ENCODE results near the gene RNF111. TPM values are rescaled to one million over a fixed set of nuclear protein-coding genes. Genes with fewer than 3 reads are reported as not detected.

Gene RNF111
- total RNA-seq (2011; cell fraction: chromatin; rRNA removed; ENCODE audit: low replicate concordance), result 50.0 and 114 TPM in 2 replicates
- 27.3 and 36.6 TPM in 2 replicates for total RNA-seq (2011; cell fraction: nucleolus; rRNA removed)
- total RNA-seq (2011; cell fraction: nucleoplasm; rRNA removed), result 42.4 and 45.5 TPM in 2 replicates
- total RNA-seq (2014; rRNA removed), result 9.5 and 14.0 TPM in 2 replicates
- total RNA-seq (2014; rRNA removed; fragmentation: Illumina TruSeq; extraction: Trizol), result 14.4 and 20.6 TPM in 2 replicates
- 15.8 and 18.7 TPM in 2 replicates for total RNA-seq (2015; rRNA removed; fragmentation: Illumina TruSeq; extraction: Trizol)
- total RNA-seq (2021), result 21.4 and 26.0 TPM in 2 replicates
- 22.8 and 32.9 TPM in 2 replicates for polyA plus RNA-seq (2011; rRNA removed)
- 17.7 and 22.8 TPM in 2 replicates for polyA plus RNA-seq (2011; cell fraction: cytosol; rRNA removed)
- polyA plus RNA-seq (2011; cell fraction: nucleus; rRNA removed), result 44.1 and 50.0 TPM in 2 replicates
- polyA plus RNA-seq (2012), result 13.6 and 17.5 TPM in 2 replicates
- 14.5 and 15.2 TPM in 2 replicates for polyA plus RNA-seq (2014; fragmentation: Illumina TruSeq; extraction: Trizol)
- polyA plus RNA-seq (2014; fragmentation: Nextera tagmentation; extraction: Ambion mirVana), result 1 to 10 TPM; 7.9 to 8.5 TPM
- 9.4 and 11.2 TPM in 2 replicates for polyA plus RNA-seq (2014; rRNA removed)
- 66.5 and 82.2 TPM in 2 replicates for polyA minus RNA-seq (2011; rRNA and poly(A)+ RNA removed)
- polyA minus RNA-seq (2011; cell fraction: cytosol; rRNA and poly(A)+ RNA removed), result 27.5 and 33.1 TPM in 2 replicates
- polyA minus RNA-seq (2011; cell fraction: nucleus; rRNA and poly(A)+ RNA removed), result 43.5 and 49.8 TPM in 2 replicates
- percentile 82 among the genes with signal in this experiment for Bru-seq, nascent RNA
- percentile 86 among the genes with signal in this experiment for BruChase-seq, experiment 1, labeled RNA remaining after a 2-hour chase
- percentile 84 among the genes with signal in this experiment for BruChase-seq, experiment 2, labeled RNA remaining after a 6-hour chase
- long read RNA-seq, experiment 1, partial matches to known transcripts, result 14 of 34 reads
- long read RNA-seq, experiment 1, other reads (novel, unspliced or antisense), result 20 of 34 reads
- long read RNA-seq, experiment 2, partial matches to known transcripts, result 7 of 9 reads
- long read RNA-seq, experiment 2, other reads (novel, unspliced or antisense), result 2 of 9 reads
- long read RNA-seq, experiment 3, partial matches to known transcripts, result 1 of 1 reads
- long read RNA-seq, experiment 3, other reads (novel, unspliced or antisense), result 0 of 1 reads

- POLR2A ChIA-PET, result interaction anchor here (0.7 to 1.4 kb wide), 4 partner anchors 9 to 1031 kb away, joined by 3 to 6 read pairs (median 4); no protein-coding TSS in a partner anchor
- FAIRE-seq (peak; percentile 96), ATAC-seq (peak; percentile 88), DNase-seq (ENCODE audit: extremely low read depth in 1 of 4, low spot score in 3 of 4) (peak; percentile 84 to 97 (median 88))
- in situ Hi-C loops (cut with MboI), result no loop called here
- Histone ChIP-seq H3K9me1 (ENCODE audit: control insufficient read depth, insufficient read depth, low read length) (no peaks in the 10 kb centered on the region), H3K4me3 (peak within 1 kb of the TSS; percentile 96), H3K27ac (ENCODE audit: extremely low read depth, low read depth, low read length) (peak within 1 kb of the TSS; percentile 97), H3K4me1 (replicated peaks in 1 of 2; ENCODE audit: control insufficient read depth in 2 of 2, insufficient read depth in 2 of 2, low read length in 2 of 2) (peaks cover 3 to 7% of the 10 kb centered on the region in 2 experiments; a peak in 3 of 5 replicates), H4K20me1 (replicated peaks; ENCODE audit: control insufficient read depth, insufficient read depth, low read length) (peaks cover 14% of the 10 kb centered on the region), H3K79me2 (ENCODE audit: control insufficient read depth, insufficient read depth, low read length) (peaks cover 54% of the 10 kb centered on the region), H3K27me3 (ENCODE audit: control insufficient read depth in 2 of 2, insufficient read depth in 2 of 2, low read length in 2 of 2) (no peaks in the 10 kb centered on the region; a peak in 1 of 5 replicates), H3K9ac (ENCODE audit: insufficient read depth in 1 of 2, low read depth in 2 of 2, low read length in 2 of 2) (peak within 1 kb of the TSS; percentile 93 to 99), H3K4me2 (ENCODE audit: insufficient read depth, low read length) (peak within 1 kb of the TSS; percentile 98), H3K36me3 (ENCODE audit: control insufficient read depth, insufficient read depth, low read length) (peaks cover 18% of the 10 kb centered on the region), H3K9me3 (replicated peaks; ENCODE audit: control insufficient read depth, insufficient read depth, low read depth, low read length) (no peaks in the 10 kb centered on the region), H2AFZ (ENCODE audit: low read depth, low read length) (peak within 1 kb of the TSS; percentile 99)
- BruUV-seq (replicated peaks), result no TSS peak
- intact Hi-C loops (cut with micrococcal nuclease), result loop anchor here (5.0 kb wide), 2 partner anchors 70 to 120 kb away; partner anchors contain the start of gene CCNB2
- under 1% methylated on average over 46 of the region's 47 CpGs for WGBS (ENCODE audit: insufficient coverage, low coverage, missing lambda C conversion rate)
- CTCF ChIA-PET (ENCODE audit: low intra/inter-chr PET ratio), result no interaction called here
- TF ChIP-seq RNF219 (CRISPR knock-in tag; IDR thresholded peaks at IDR 0.05) (no peak), ZNF445 (CRISPR knock-in tag; IDR thresholded peaks at IDR 0.05; ENCODE audit: low read depth) (no peak), ZNF436 (CRISPR knock-in tag; IDR thresholded peaks at IDR 0.05) (no peak)
These were observed at the start of gene RNF111 for GRCh38 chr15:58987491-58988005. TSS of gene RNF111 (plus strand) at chr15:58987663. CDS start at chr15:59030823, 43,160 bp downstream.

Data from K562 (cell line).